Ramos (cell line): ENCODE data around the gene SLC12A8.
"Not testable (repeated sequence)": the region's sequence is repeated elsewhere in the genome, so short reads cannot be mapped to it uniquely, and the experiment has no call there.

Source experiments
- in situ Hi-C: fragments of 300-500 bp; cut with MboI; formaldehyde crosslinking; loops from one replicate; pipeline ENCODE4 v1.14.3; 2022; ENCODE audit warnings: low sequenced_read_pairs; ENCODE audit not compliant: unreplicated experiment

The SLC12A8 gene

GRCh38 chr3:125083776-125084175 lies 128.8 kb downstream of the SLC12A8 start:
- in situ Hi-C loops, result no loop called here

DNA sequence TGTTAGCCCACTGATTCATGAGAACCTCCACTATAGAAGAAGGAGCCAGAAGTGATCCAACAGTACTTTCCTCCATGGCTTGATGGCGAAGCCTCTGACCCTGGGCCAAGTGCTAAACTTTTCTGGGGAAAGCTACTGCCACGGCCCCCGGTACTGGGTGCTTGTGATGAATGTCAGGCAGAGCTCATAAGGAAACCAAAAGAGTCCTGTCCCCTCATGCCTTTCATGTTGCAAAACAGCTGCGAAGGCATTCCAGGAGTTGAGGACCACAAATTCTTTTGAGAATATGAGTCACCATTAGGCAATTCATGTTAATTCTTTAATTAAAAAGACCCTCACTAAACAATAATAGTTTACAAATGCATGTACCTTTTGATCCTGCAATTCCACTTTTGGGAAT lies 130.2 kb downstream of the SLC12A8 start:
- in situ Hi-C loops, result not testable (repeated sequence)

- in situ Hi-C loops, result no loop called here
Observed at GRCh38 chr3:125080077-125080476, 132.5 kb downstream of the SLC12A8 start.

DNA sequence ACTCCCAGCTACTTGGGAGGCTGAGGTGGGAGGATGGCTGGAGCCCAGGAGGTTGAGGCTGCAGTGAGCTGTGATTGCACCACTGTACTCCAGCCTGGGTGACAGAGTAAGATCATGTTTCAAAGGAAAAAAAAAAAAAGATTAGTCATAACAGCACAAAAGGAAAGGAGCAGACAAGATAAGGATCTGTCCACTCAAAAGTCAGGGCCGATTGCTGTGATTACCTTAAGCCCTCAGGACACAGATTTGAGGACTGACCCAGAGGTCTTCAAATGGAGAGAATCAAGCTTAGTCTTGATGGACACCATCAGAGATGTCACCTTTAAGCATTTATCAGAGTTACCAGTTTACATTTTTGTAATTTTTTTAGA lies 132.9 kb downstream of the SLC12A8 start:
- in situ Hi-C loops, result no loop called here

GRCh38 chr3:125078951-125079674 lies 133.4 kb downstream of the SLC12A8 start:
- in situ Hi-C loops, result no loop called here

DNA sequence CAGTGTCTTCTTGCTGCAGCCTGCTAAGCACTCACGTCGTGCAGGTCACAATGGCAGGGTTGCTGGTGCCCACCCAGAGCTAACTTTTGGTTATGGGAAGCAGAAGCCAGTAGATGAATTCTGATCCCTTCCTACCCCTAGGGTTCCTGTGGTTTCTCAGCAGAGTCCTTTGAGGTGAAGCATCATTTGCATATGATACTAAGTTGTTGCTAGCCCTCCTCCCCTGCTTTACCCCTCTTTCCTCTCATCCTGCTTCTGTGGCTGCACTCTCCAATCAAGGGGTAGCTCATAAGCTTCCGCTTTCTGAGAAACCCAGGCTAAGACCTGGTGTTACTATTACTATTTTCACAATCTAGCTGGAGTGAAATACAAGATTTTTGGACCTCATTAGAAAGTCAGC lies 134.7 kb downstream of the SLC12A8 start:
- in situ Hi-C loops, result no loop called here

DNA sequence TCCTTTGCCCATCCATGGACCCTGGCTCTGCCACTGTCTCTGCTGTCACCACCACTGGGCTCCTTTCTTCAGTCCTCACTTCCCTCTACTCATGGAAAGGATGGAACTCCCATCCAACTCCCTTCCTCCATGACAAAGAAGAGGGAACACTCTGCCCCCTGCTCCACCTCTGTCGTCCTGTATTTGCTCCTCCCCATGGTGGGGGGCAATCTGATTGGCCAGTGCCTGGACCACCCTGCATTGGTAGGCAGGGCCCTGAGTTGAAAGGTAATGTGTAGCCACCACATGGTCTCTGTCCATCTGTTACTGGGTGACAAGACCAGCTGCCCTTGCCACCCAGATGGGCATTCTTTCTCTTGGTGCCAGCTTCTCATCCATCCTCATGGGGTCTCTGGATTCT lies 136.1 kb downstream of the SLC12A8 start:
- in situ Hi-C loops, result no loop called here

DNA sequence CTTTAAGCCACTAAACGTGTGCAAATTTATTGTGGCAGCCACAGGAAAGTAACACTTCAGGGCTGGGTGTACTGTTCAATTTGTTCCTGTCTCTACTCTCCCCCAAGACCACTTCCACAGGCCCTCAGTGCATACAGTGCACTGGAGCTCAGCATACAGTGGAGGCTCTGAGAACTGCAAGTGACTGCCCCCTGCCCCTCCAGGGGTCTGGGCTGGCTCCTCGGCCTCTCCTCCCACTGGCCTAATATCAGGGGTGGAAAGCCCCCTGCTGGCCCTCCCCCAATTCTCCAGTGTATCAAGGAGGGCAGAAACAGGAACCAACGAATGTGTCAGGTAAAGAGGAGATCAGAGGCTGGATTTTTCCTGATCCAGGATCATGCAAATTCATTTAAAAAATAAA lies 136.8 kb downstream of the SLC12A8 start:
- in situ Hi-C loops, result no loop called here

- in situ Hi-C loops, result no loop called here
Observed at GRCh38 chr3:125073390-125073905, 139.1 kb downstream of the SLC12A8 start.

DNA sequence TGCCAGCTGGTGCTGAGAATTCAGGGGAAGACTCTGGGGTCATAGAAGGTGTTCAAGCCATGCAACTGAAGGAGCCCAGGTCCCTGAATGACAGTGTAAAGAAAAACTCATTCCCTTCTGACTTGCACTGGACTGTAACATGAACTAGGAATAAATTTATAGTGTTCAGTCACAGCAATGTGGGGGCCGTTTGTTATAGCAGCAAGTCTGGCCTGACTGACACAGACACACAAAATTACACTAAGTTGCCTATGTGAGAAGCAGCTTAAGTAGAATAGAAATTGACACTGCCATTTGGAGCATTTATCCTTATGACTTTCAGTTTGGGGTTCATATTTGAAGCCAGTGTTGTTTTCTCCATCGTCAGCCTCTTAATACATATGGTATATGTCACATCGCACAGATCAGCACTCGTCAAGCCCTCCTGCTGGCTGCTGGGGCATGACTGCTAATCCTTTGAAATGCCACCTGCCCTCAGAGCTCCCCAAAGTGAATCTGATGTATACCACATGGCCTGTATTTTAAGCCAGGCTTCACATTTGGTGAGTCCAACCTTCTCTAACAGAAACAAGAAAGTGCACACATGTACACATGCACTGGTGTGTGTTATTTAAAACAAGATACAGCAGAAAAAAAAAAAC lies 139.7 kb downstream of the SLC12A8 start:
- in situ Hi-C loops, result no loop called here

GRCh38 chr3:125072301-125072700 lies 140.2 kb downstream of the SLC12A8 start:
- in situ Hi-C loops, result no loop called here

- in situ Hi-C loops, result no loop called here
Observed at GRCh38 chr3:125069968-125070745, 142.4 kb downstream of the SLC12A8 start.

- in situ Hi-C loops, result no loop called here
Observed at GRCh38 chr3:125069452-125069851, 143.1 kb downstream of the SLC12A8 start.

DNA sequence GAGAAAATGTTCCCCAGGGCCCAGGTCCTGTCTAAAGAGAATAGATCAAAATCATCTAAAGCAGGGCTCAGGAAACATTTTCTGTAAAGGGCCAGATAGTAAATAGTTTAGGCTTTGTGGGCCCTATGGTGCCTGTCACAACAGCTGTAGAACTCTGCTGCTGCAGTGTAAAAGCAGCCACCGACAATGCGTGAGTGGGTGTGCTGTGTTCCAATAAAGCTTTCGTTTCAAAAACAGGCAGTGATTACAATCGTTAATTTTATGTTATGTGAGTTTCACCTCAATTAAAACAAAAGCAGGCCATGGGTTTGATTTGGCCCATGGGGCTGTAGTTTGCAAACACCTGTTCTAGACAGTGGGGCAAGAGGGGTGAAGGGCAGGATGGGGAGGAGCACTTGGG lies 144.3 kb downstream of the SLC12A8 start:
- in situ Hi-C loops, result no loop called here

DNA sequence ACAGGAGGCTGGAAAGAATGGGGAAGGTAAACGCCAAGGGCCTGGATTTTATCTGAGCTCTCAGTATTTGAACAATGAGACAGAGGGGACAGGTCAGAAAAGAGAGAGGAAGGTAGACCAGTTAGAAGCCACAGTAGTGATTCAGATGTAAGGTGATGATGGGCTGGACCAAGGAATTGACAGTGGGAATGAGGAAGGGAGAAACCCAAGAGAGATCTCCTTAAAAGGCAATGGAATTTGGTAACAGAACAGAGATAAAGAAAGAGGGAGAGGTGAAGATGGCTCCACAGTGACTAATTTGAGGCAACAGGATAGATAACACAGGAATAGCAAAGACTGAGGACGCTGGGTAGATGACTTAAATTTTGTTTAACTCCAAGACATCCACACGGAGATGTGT lies 145.3 kb downstream of the SLC12A8 start:
- in situ Hi-C loops, result no loop called here

DNA sequence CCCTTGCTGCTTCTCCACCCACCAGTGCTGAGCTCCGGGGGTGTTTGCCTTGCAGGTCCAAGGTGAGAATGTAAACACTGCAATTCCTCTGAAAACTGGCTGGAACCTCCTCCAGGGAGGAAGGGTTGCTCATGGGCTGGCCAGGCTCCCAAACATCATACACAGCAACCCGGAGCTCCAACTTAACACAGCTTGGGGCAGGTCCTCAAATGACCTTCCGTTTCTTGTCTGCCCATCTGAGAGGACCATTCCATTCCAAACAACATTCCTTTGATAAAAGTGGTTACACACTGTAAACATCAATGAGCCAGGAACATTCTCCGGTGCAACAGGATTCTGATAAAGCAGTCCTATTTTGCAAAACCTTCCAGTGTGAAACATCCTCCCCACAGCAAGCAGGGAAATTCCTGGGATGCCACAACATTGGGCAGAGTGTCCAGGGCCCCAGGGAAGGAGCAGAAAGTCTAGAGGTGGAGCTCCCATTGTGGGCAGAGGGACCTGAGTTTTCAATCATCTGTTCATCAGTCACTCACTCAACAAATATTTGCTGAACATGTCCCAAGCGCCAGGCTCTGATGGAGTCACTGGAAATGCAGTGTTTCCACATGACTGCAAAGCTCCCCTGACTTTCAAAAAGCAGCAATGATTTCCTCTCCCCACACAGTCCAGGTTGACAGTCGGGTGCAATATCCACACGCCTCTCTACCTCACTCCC lies 149.5 kb downstream of the SLC12A8 start:
- in situ Hi-C loops, result no loop called here

- in situ Hi-C loops, result no loop called here
Observed at GRCh38 chr3:125061646-125062045, 150.9 kb downstream of the SLC12A8 start.

DNA sequence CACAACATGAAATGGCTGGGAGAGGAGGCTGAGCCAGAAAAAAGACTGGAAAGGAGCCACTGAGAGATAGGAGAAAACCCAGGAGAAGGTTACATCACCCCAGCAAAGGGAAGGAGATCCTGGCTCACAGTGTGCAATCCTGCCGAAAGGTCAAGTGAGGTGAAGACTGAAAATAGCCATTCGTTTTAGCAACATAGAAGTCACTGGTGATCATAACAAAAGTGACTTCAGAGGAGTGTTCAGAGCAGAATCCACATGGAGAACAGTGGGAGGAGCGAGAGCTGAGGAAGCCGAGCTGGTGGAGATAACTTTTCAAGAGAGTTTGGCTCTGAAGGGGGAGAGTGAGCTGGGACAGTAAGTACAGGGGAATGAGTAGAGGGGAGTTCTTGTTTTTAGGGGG lies 151.4 kb downstream of the SLC12A8 start:
- in situ Hi-C loops, result no loop called here

GRCh38 chr3:125059488-125060245 lies 152.9 kb downstream of the SLC12A8 start:
- in situ Hi-C loops, result no loop called here

- in situ Hi-C loops, result no loop called here
Observed at GRCh38 chr3:125058959-125059358, 153.6 kb downstream of the SLC12A8 start.
